ENCODE measurements around the gene LYSMD4. TPM values are rescaled to one million over a fixed set of nuclear protein-coding genes. Genes with fewer than 3 reads are reported as not detected.

The LYSMD4 gene
- total RNA-seq, 2 experiments from 2014 or later = 10.7 to 10.9 TPM

DNA sequence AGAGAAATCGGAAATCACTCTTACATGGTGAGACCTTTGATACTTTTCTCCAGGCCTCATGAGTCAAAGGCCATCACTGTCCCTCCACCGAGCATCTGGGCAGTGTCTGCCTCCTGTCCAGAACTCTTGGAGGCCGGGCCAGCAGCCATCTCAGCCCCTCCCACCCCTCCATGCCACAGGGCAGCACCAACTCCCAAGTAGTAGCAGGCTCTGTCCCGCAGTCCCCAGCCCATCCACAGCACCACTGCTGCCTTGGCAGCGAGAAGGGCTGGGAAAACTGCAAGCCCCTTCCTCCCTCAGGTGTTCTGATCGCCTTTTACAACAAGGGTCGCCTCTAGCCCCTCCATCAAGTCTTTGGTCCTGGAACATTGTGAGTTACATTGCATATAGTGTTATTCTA, 5.5 kb downstream of the LYSMD4 start:
- Mint-ChIP-seq H3K27me3 (no peaks in the 10 kb centered on the region), H3K36me3 (ENCODE audit: low read depth) (peaks cover 18% of the 10 kb centered on the region), H3K4me3 (no peak overlapping the region), H3K4me1 (peaks cover 13% of the 10 kb centered on the region), H3K9me3 (no peaks in the 10 kb centered on the region), H3K27ac (no peak overlapping the region)
- POLR2A ChIA-PET = no interaction called here
- CTCF ChIA-PET = no interaction called here
- no peak for DNase-seq

DNA sequence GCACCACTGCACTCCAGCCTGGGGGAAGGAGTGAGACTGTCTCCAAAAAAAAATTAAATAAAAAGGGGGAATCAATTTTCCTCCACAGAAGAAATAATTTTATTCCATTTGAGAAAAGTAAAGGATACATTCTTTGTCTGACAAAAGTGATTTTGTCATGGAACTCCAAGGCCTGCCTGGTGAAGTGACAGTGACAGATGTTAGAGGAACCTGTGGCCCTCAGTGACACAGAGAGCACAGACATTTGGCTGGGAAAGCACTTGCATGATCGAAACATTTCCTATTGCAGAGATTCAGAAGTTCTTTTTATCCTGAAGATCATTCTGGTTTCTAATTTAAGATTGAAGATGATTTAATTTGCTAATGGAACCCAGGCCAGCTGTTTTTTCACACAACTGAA, 5.9 kb downstream of the LYSMD4 start:
- ChIA-PET CTCF (no interaction called here), POLR2A (no interaction called here)
- peaks cover 11% of the 10 kb centered on the region for H3K4me1 Mint-ChIP-seq
- no peak overlapping the region for H3K27ac Mint-ChIP-seq
- no peak for DNase-seq
- peaks cover 18% of the 10 kb centered on the region for H3K36me3 Mint-ChIP-seq (ENCODE audit: low read depth)
- H3K4me3 Mint-ChIP-seq = no peak overlapping the region
- H3K27me3 Mint-ChIP-seq = no peaks in the 10 kb centered on the region
- H3K9me3 Mint-ChIP-seq = no peaks in the 10 kb centered on the region

DNA sequence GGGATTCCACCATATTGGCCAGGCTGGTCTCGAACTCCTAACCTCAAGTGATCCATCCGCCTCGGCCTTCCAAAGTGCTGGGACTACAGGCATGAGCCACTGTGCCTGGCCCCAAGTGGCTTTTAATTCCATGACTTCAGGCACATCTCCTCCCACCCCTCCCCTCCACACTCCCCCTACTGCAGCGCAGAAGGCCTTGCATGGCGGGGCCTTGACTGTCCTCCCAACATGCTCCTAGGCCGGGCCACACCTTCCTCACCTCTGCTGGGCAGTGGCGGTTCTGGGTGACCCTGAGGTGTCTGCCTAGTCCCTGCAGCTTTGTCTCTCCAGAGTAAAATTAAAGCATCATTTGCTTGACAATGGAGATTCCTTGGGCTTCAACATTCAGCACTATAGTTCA, 6.9 kb downstream of the LYSMD4 start:
- Mint-ChIP-seq H3K27ac (no peak overlapping the region), H3K4me3 (no peak overlapping the region), H3K27me3 (no peaks in the 10 kb centered on the region), H3K4me1 (peaks cover 9% of the 10 kb centered on the region), H3K9me3 (no peaks in the 10 kb centered on the region), H3K36me3 (ENCODE audit: low read depth) (peaks cover 18% of the 10 kb centered on the region)
- no peak for DNase-seq
- CTCF ChIA-PET = no interaction called here
- POLR2A ChIA-PET = no interaction called here

DNA sequence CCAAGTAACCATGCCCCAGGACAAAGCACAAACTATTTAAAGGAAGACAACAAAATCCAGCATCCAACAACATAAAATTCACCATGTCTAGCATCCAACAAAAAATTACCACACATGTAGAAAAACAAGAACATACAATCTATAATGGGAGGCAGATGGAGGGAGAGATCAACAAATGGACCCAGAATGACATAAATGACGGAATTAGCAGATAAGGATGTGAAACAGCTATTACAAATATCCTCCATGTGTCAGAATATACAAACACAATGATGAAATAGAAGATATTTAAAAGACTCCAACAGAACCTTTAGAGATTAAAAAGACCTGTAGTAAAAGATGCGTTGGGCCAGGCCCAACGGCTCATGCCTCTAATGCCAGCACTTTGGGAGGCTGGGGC, 10.8 kb downstream of the LYSMD4 start:
- no peak overlapping the region for H3K27ac Mint-ChIP-seq
- no peak overlapping the region for H3K4me3 Mint-ChIP-seq
- H3K9me3 Mint-ChIP-seq = no peaks in the 10 kb centered on the region
- POLR2A ChIA-PET = interaction anchor here (2.4 kb wide), 1 partner anchor 10 kb away, joined by 15 read pairs; the partner anchor contains the start of gene LYSMD4
- DNase-seq = no peak
- peaks cover 34% of the 10 kb centered on the region for H3K4me1 Mint-ChIP-seq
- peaks cover 9% of the 10 kb centered on the region for H3K36me3 Mint-ChIP-seq (ENCODE audit: low read depth)
- H3K27me3 Mint-ChIP-seq = no peaks in the 10 kb centered on the region
- CTCF ChIA-PET = interaction anchor here (0.6 kb wide), 1 partner anchor 18 kb away, joined by 3 read pairs; no protein-coding TSS in a partner anchor

DNA sequence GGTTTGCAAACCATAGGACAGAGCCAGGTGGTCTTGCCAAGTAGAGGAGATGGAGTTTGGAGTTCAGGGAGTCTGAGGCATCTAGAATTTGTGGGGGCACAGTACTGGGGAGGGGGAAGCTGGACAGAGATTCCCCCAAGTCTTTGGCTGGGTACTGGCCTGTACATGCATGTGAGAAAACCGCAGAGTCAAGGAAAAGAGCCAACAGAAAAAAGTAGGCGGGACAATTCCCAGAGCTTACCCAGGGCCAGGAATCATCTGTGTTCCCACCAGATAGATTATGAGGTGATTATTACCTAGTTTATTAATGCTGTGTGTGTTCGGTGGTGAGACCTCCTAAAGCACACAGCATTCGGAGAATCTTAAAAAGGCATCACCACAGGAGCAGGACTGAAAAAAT, 11.3 kb downstream of the LYSMD4 start:
- Mint-ChIP-seq H3K4me1 (peaks cover 34% of the 10 kb centered on the region), H3K9me3 (no peaks in the 10 kb centered on the region), H3K27ac (no peak overlapping the region), H3K36me3 (ENCODE audit: low read depth) (peaks cover 8% of the 10 kb centered on the region), H3K4me3 (no peak overlapping the region), H3K27me3 (no peaks in the 10 kb centered on the region)
- ChIA-PET CTCF (interaction anchor here (0.6 to 1.7 kb wide), 2 partner anchors 18 kb away, joined by 3 to 5 read pairs; no protein-coding TSS in a partner anchor), POLR2A (interaction anchor here (2.4 kb wide), 1 partner anchor 11 kb away, joined by 15 read pairs; the partner anchor contains the start of gene LYSMD4)
- peak; percentile 1 for DNase-seq

DNA sequence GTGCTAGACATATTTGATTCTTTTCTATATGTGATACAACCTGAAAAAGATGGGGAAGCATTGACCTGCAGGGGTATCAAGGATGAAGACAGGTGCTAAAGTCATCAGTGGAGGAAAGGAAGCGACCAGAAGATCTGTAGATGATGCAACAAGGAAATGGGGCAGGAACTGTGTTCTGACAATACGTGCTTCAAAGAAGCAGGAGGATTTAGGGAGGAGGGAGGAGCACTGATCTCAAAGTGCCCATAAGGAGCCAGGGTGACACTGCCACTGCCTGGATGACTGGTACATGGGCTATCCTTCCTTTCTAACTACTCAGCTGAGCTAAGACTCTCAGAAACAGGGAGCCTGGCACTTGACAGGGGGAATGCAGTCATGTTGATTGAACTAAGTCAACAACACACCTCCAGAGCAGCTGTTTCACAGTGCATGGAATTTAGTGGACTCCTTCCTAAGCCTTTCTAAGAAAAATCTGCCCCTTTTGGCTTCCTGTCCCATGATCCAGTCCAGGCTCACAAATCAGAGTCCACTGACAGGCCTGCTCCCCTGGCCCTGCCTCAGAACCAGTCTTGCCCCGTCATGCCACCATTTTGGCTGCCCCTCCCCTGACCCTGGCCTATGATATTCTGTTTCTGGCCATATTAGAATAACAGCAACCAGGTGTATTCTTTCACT, 12.0 kb downstream of the LYSMD4 start:
- H3K4me3 Mint-ChIP-seq = no peak overlapping the region
- H3K4me1 Mint-ChIP-seq = peaks cover 34% of the 10 kb centered on the region
- H3K36me3 Mint-ChIP-seq (ENCODE audit: low read depth) = peaks cover 8% of the 10 kb centered on the region
- H3K27me3 Mint-ChIP-seq = no peaks in the 10 kb centered on the region
- peak; percentile 14 for DNase-seq
- POLR2A ChIA-PET = interaction anchor here (2.4 kb wide), 1 partner anchor 11 kb away, joined by 15 read pairs; the partner anchor contains the start of gene LYSMD4
- peak overlapping the region; percentile 65 for H3K27ac Mint-ChIP-seq
- CTCF ChIA-PET = interaction anchor here (1.7 kb wide), 1 partner anchor 17 kb away, joined by 5 read pairs; no protein-coding TSS in a partner anchor
- H3K9me3 Mint-ChIP-seq = no peaks in the 10 kb centered on the region

DNA sequence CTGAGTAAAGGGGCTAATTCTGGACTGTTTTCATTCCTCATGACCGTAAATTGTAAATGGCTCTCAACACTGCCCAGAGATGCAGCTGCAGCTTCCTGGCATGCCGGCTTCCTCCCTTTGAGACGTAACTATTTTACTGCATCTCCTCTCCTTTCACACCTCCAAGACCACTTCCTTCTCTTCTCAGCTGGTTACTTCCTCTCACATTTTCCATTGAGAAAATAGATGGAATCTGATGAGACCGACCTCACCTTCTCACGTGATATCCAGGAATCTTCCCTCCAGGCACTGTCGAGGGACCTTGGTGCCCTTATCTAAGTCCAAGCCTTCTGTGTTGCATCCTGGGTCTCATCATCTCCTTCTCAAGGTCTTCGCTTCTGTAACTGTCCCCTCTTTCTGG, 12.7 kb downstream of the LYSMD4 start:
- Mint-ChIP-seq H3K27me3 (no peaks in the 10 kb centered on the region), H3K9me3 (no peaks in the 10 kb centered on the region), H3K36me3 (ENCODE audit: low read depth) (peaks cover 8% of the 10 kb centered on the region), H3K4me1 (peaks cover 34% of the 10 kb centered on the region), H3K4me3 (peak overlapping the region; percentile 3), H3K27ac (peak overlapping the region; percentile 65)
- ChIA-PET POLR2A (interaction anchor here (2.4 kb wide), 1 partner anchor 12 kb away, joined by 15 read pairs; the partner anchor contains the start of gene LYSMD4), CTCF (interaction anchor here (1.7 kb wide), 1 partner anchor 16 kb away, joined by 5 read pairs; no protein-coding TSS in a partner anchor)
- DNase-seq = no peak

DNA sequence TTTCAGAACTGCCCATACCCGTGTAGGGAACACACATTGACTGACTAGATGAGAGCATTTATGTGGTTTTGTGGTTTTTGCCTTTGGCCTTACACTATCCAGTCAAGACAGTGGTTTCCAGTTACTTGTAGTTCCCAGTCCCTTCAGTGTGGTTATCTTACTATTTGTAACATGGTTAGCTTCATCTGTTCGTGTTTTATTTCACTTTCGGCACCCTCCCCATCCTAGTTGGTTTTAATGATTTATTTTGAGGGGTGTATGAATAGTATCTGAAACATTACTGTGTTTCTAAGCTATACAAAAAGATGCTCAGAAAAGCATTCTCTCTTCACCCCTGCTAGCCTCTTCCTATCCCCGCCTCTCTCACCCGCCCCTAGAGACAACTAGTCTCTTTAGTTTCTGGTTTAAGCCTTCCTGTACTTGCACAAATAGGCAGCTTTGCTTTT, 14.1 kb downstream of the LYSMD4 start:
- Mint-ChIP-seq H3K4me3 (no peak overlapping the region), H3K36me3 (ENCODE audit: low read depth) (peaks cover 8% of the 10 kb centered on the region), H3K4me1 (peaks cover 34% of the 10 kb centered on the region), H3K27ac (no peak overlapping the region), H3K27me3 (no peaks in the 10 kb centered on the region), H3K9me3 (no peaks in the 10 kb centered on the region)
- ChIA-PET CTCF (interaction anchor here (1.2 to 3.2 kb wide), 2 partner anchors 15 to 446 kb away, joined by 3 to 17 read pairs; no protein-coding TSS in a partner anchor), POLR2A (interaction anchor here (1.1 to 3.5 kb wide), 2 partner anchors 12 to 14 kb away, joined by 3 to 21 read pairs; partner anchors contain the start of gene LYSMD4)
- DNase-seq = no peak

DNA sequence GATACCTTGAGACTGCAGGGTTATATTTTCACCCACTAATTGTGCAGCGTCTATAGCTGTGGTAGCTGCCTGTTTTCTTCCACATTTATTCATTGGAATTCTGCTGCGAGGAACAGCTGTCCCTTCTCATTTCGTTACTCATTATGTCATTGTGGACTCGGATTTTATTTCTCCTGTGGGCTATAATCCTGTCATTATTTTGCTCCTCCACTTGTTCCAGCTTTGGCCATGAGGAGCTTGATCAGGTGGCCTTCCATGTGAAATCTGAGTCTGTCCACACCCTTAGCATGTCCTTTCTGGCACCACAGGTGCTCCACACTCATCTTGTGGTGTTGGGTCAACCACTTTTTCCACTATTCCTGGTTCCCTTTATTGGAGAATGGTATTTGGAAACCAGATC, 14.8 kb downstream of the LYSMD4 start:
- Mint-ChIP-seq H3K4me1 (peaks cover 34% of the 10 kb centered on the region), H3K36me3 (ENCODE audit: low read depth) (peaks cover 8% of the 10 kb centered on the region), H3K9me3 (no peaks in the 10 kb centered on the region), H3K4me3 (no peak overlapping the region), H3K27me3 (no peaks in the 10 kb centered on the region), H3K27ac (no peak overlapping the region)
- ChIA-PET POLR2A (interaction anchor here (1.1 to 3.5 kb wide), 2 partner anchors 13 to 14 kb away, joined by 3 to 21 read pairs; partner anchors contain the start of gene LYSMD4), CTCF (interaction anchor here (1.2 to 3.2 kb wide), 2 partner anchors 14 to 446 kb away, joined by 3 to 17 read pairs; no protein-coding TSS in a partner anchor)
- no peak for DNase-seq

DNA sequence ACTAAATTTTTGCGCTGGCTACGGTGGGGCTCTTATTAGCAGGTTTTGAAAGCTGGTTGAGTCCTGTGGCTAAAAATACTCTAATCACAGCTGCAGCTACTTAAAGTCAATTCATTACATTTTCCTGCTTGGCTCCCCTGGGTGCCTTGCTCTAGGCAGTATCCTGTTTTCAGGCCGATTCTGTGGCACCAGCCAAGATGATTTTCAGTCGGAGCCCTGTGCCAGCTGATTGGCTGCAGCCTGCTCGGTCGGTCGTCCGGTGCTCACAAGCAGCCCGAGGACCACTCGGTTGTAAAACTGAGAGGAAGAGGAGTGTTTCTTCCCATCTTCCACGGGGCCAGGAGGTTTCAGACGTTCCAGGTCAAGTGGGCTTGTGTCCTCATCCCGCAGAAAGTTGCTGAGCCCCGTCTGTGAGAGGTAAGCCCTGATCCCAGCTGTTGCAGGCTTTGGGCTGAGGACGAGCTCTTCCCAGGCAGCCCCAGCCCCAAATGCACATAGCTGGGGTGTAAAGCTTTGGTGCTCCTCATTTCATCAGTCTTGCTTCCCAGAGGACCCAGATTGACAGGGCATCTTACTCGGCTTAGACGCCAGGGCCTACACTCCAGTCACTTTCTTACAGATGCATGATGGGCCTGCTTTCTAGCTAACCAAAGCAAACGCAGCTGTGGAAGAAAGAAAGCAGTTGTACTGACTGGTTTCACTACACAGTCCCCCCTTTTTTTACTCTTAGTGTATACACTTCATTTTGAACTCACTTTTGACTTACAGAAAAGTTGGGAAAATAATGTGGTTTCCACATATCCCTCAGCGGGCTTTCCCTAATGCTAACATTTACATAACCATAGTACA, 15.9 kb downstream of the LYSMD4 start:
- CTCF ChIA-PET = interaction anchor here (1.7 to 3.2 kb wide), 2 partner anchors 13 to 445 kb away, joined by 5 to 17 read pairs; no protein-coding TSS in a partner anchor
- no peak overlapping the region for H3K4me3 Mint-ChIP-seq
- H3K27me3 Mint-ChIP-seq = no peaks in the 10 kb centered on the region
- no peaks in the 10 kb centered on the region for H3K9me3 Mint-ChIP-seq
- no peak overlapping the region for H3K27ac Mint-ChIP-seq
- POLR2A ChIA-PET = interaction anchor here (0.9 to 3.5 kb wide), 2 partner anchors 10 to 16 kb away, joined by 4 to 21 read pairs; partner anchors contain the start of gene LYSMD4
- DNase-seq = no peak
- peaks cover 15% of the 10 kb centered on the region for H3K36me3 Mint-ChIP-seq (ENCODE audit: low read depth)
- peaks cover 34% of the 10 kb centered on the region for H3K4me1 Mint-ChIP-seq

DNA sequence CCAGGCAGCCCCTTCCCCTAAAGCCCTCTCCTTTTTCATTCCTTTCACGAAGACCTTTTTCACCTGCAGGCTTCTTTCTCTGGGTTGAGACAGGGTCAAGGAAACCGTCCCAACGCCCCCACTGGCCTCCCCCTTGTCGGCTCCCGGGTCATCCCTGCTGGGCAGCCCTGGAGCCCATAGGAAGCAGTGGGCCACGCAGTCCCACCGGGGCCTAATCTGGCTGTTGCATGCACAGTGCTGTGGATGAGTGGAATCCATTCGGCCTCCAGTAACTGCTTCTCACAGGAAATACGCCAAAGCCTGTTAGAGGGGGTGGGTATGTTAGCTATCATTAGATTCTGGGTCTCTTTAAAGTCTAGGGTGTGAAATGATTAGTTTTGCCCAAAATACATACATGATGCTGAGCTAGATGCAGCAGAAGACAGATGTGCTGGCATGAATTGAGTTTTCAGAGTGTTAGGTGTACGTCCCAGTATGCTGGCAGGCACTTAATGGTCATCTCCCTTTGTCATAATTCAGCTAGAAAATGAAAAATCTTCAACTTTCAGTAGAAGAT, 16.6 kb downstream of the LYSMD4 start:
- ChIA-PET CTCF (interaction anchor here (1.7 to 4.5 kb wide), 3 partner anchors 12 to 444 kb away, joined by 5 to 22 read pairs (median 17); no protein-coding TSS in a partner anchor), POLR2A (interaction anchor here (0.9 to 3.5 kb wide), 2 partner anchors 9 to 16 kb away, joined by 4 to 21 read pairs; partner anchors contain the start of gene LYSMD4)
- no peak overlapping the region for H3K4me3 Mint-ChIP-seq
- H3K9me3 Mint-ChIP-seq = no peaks in the 10 kb centered on the region
- DNase-seq = no peak
- no peak overlapping the region for H3K27ac Mint-ChIP-seq
- H3K4me1 Mint-ChIP-seq = peaks cover 33% of the 10 kb centered on the region
- peaks cover 17% of the 10 kb centered on the region for H3K36me3 Mint-ChIP-seq (ENCODE audit: low read depth)
- H3K27me3 Mint-ChIP-seq = no peaks in the 10 kb centered on the region

DNA sequence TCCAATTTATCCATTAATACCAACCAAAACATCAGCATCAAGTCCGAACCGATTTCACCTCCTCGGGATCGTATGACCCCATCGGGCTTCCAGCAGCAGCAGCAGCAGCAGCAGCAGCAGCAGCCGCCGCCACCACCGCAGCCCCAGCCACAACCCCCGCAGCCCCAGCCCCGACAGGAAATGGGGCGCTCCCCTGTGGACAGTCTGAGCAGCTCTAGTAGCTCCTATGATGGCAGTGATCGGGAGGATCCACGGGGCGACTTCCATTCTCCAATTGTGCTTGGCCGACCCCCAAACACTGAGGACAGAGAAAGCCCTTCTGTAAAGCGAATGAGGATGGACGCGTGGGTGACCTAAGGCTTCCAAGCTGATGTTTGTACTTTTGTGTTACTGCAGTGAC, 20.8 kb downstream of the LYSMD4 start:
- ChIA-PET CTCF (interaction anchor here (2.5 to 4.5 kb wide), 2 partner anchors 8 to 439 kb away, joined by 9 to 22 read pairs; no protein-coding TSS in a partner anchor), POLR2A (interaction anchor here (2.7 kb wide), 1 partner anchor 21 kb away, joined by 7 read pairs; the partner anchor contains the start of gene LYSMD4)
- no peak overlapping the region for H3K27ac Mint-ChIP-seq
- H3K27me3 Mint-ChIP-seq = no peaks in the 10 kb centered on the region
- no peak overlapping the region for H3K4me3 Mint-ChIP-seq
- peaks cover 17% of the 10 kb centered on the region for H3K36me3 Mint-ChIP-seq (ENCODE audit: low read depth)
- H3K9me3 Mint-ChIP-seq = no peaks in the 10 kb centered on the region
- DNase-seq = no peak
- peaks cover 14% of the 10 kb centered on the region for H3K4me1 Mint-ChIP-seq

Data from activated CD4-positive, alpha-beta memory T cell treated with anti-CD3 and anti-CD28 coated beads, Interleukin-2, amount 10 ng/mL, durations not matched to agents 7 days and 5 days (primary cell).